SK-MEL-5 (cell line): Measurements from ENCODE around the gene KNSTRN. TPM values are rescaled to one million over a fixed set of nuclear protein-coding genes. Genes with fewer than 3 reads are reported as not detected.

Experiments used
- DNase-seq: peaks from one replicate; pipeline ENCODE4 v3.0.0-alpha.2; 2016; ENCODE audit warnings: low read depth, low spot score
- in situ Hi-C: cut with HindIII; loops from 2 replicates; pipeline ENCODE4 v1.10.0; 2016; ENCODE audit warnings: low sequenced_read_pairs, high pct_unique_total_duplicates, low pct_unique_long_range_greater_than_20kb
- total RNA-seq: library from RNA; depleted of rRNA; stranded (reverse); fragments of >200 nt; shearing (Covaris generic); gene quantifications from 2 replicates; pipeline ENCODE4 v1.2.3, GENCODE V29; 2014

KNSTRN gene
- total RNA-seq, 1 experiment from 2014 or later: 41.8 TPM

DNA sequence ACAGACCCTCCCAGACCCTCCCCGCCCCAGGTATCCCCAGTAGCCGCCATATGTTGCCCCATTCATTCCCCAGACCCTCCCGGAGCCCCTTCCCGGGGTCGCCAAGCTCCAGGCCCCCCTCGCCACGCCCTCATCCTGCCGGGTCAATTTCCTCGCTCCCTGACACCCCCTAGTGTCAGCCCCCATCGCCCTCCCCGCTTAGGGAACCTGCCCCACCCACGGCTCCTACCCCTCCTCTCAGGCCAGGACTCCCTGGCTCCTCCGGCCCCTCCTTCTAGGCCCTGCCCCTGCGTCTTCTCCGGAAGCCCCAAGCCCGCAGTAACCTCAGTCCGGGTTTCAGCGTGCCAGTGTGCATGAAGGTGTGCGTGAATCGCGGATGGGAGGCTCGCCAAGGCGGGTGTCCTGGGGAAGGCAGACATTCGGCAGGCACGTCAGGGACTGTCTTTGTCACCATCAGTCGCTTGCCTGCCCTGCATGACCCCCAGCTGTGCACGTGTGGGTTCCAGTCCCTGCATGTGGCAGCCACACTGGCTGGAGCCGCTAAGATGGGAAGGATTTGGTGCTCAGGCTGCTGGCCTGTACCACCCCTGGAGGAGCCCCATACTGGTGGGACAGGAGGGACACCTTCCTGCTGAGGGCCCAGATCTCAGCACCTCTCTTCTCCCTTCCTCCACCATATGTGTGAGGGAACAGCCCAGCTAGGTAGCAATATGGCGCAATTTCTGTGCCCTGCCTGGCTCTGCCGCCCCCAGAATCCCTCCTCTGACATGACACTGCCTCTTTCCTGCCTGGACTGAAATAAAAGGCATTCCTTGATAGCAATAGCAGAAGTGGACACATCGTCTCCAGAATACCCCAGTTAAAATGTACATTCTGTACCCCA lies 23.8 kb upstream of the KNSTRN start:
- in situ Hi-C loops: no loop called here
- DNase-seq: peak; percentile 22

DNA sequence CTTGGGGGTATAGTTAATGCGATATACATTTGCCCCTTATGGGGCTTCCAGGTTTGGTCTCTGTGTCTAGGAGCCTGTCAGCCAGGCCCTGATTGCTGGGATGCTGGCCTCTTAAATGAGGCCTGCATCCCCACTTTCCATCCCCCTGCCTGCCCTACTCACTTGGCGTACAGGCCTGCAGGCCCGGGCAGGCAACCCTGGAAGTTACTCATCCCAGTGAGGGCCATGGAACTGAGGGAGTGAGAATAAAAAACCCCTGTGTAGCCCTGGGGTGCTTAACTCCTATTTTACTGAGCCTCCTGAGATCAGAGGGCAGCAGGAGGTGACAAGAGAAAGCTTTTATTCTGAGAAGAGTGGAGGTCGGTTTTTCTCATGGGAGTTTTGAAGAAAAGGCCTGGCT lies 22.5 kb upstream of the KNSTRN start:
- in situ Hi-C loops: no loop called here
- DNase-seq: no peak

DNA sequence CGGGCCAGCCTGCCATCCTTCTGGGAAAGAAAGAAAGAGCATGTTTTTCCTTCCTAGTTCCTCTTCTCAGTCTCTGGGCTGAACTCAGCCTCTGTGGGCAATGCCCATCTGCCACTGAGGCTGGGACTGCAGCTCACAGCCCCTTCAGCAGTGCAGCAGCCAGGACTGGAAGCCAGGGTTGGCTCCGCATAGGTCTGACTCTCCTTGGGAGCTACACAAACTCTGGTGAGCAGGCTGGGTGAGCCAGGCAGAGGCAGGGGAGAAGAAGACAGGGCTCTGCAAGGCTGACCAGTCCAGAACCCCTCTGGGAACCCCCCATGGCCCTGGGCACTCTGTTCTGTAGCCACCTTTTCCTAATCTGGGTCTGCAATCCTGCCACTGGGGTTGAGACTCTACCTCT lies 20.9 kb upstream of the KNSTRN start:
- in situ Hi-C loops: no loop called here
- DNase-seq: no peak

DNA sequence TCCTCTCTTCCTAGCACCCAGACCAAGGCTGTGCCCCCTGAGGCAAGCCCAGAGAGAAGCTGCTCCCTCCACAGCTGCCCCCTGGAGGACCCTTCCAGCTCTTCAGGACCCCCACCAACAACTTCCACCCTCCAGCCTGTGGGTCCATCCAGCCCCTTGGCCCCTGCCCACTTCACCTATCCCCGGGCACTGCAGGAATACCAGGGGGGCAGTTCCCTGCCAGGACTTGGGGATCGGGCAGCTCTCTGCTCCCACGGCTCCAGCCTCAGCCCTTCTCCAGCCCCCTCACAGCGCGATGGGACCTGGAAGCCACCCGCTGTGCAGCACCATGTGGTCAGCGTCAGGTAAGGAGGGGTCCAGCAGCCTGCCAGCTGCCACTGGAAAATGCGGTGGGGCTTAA lies 18.9 kb upstream of the KNSTRN start:
- in situ Hi-C loops: no loop called here
- DNase-seq: no peak

DNA sequence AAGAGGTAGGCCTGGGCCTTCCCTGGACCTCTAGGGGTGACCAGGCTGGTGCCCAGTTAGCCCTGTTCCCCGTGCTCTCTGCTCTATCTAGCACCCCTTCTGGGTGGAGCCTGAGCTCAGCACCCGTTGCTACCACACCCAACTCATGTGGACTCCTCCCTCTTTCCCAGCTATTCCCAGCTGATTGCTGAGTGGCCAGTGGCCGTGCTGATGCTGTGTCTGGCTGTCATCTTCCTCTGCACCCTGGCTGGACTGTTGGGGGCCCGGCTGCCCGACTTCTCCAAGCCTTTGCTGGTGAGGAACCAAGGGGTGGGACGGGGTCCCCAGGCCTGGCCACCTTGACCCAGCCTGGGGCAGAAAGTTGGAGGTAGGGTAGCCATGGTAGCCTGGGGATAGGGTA lies 18.3 kb upstream of the KNSTRN start:
- in situ Hi-C loops: no loop called here
- no peak for DNase-seq

DNA sequence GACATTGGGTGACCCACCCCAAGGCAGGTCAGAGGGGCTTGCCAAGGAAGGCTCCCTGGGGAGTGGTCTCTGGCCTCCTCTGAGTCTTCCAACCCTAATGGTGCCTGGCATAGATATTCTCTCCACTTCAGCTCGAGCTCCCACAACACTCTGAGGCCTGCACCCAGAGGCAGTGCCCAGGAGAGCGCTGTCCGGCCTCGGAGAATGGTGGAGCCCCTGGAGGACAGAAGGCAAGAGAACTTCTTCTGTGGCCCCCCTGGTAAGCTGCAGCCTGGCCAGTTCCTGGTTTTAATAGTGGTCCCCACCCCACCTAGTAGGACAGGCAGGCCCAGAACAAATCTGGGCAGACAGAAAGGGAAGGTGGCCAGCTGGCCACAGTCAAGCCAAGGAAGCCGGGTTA lies 17.5 kb upstream of the KNSTRN start:
- in situ Hi-C loops: no loop called here
- DNase-seq: no peak

DNA sequence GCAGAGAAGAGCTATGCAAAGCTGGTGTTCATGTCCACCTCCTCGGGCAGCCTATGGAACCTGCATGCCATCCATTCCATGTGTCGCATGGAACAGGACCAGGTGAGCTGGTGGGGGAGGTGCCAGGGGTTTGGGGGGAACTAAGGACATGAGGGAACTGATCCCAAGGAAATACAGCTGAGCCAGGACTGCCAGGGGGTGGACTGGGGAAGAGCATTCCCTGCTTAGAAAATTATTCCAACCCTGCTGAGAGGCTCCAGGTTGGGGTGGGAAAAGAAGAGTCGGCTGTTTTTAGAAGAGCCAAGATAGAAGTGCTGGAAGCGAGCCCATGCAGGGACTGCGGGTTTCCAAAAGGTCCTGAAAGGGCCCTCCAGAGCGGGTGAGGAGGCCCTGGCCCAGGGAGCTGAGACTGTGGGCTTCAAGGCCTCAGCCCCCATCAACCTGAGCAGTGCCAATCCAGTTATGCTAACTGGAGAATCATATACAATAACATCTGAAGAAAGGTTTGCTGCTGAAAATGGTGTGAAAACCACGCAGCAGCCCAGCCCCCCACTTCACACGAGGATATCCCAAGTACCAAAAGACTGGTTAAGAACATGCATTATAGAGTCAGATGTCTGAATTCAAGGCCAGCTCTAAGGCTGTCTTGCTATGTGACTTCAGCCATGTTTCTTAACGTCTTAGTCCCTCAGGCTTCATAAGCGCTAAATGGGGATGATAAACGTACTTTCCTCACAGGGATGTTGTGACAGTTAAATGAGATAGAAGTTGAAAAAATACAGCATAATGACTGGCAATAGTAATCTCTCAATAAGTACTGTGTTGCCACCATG lies 16.7 kb upstream of the KNSTRN start:
- in situ Hi-C loops: no loop called here
- DNase-seq: no peak

DNA sequence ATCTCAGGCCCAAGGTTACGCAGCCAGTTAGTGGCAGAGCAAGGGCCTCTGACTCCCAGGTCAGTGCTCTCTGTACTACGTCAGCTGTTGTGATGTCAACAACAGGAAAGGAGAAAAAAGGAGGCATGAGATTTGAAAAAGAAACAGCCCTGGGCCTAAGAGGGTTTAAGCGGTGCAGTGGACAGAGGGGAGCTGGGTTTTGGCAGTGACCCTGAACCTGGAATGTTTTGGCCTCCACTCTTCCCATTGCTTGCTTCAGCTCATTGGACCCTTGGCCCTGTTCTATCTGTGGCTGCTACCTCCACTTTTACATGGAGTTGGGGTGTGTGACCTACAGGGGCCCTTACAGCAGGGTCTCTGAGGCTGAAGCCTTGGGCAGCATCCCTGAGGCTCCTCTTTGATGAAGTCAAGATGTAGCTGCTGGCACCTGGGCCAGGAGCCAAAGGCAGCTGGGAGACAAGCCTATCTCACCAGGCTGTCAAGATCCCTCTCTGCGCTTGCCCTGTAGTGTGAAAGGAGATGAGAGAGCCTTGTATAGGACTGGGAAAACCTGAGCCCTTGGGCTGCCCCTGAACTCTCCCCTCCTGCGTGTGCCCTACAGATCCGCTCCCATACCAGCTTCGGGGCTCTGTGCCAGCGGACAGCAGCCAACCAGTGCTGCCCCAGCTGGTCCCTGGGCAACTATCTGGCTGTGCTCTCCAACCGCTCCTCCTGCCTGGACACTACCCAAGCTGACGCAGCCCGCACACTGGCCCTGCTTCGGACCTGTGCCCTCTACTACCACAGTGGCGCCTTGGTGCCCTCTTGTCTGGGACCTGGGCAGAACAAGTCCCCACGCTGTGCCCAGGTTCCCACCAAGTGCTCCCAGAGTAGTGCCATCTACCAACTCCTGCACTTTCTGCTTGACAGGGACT lies 15.8 kb upstream of the KNSTRN start:
- DNase-seq: no peak
- in situ Hi-C loops: no loop called here

DNA sequence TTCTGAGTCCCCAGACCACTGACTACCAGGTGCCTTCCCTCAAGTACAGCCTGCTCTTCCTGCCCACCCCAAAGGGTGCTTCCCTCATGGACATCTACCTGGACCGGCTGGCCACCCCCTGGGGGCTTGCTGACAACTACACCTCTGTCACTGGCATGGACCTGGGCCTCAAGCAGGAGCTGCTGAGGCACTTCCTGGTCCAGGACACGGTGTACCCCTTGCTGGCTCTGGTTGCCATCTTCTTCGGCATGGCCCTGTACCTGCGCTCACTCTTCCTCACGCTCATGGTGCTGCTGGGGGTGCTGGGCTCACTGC lies 15.2 kb upstream of the KNSTRN start:
- no peak for DNase-seq
- in situ Hi-C loops: no loop called here

DNA sequence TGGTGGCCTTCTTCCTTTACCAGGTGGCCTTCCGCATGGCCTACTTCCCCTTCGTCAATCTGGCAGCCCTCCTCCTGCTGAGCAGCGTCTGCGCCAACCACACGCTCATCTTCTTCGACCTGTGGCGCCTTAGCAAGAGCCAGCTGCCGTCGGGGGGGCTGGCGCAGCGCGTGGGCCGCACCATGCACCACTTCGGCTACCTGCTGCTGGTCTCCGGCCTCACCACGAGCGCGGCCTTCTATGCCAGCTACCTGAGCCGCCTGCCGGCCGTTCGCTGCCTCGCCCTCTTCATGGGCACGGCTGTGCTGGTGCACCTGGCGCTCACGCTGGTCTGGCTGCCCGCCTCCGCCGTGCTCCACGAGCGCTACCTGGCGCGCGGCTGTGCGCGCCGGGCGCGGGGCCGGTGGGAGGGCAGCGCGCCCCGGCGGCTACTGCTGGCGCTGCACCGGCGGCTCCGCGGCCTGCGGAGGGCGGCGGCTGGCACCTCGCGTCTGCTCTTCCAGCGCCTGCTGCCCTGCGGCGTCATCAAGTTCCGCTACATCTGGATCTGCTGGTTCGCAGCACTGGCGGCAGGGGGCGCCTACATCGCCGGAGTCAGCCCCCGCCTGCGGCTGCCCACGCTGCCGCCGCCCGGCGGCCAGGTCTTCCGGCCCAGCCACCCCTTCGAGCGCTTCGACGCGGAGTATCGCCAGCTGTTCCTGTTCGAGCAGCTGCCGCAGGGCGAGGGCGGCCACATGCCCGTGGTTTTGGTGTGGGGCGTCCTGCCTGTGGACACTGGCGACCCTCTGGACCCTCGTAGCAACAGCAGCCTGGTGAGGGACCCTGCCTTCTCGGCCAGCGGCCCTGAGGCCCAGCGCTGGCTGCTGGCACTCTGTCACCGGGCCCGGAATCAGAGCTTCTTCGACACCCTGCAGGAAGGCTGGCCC lies 14.6 kb upstream of the KNSTRN start:
- peak; percentile 80 for DNase-seq
- in situ Hi-C loops: no loop called here

DNA sequence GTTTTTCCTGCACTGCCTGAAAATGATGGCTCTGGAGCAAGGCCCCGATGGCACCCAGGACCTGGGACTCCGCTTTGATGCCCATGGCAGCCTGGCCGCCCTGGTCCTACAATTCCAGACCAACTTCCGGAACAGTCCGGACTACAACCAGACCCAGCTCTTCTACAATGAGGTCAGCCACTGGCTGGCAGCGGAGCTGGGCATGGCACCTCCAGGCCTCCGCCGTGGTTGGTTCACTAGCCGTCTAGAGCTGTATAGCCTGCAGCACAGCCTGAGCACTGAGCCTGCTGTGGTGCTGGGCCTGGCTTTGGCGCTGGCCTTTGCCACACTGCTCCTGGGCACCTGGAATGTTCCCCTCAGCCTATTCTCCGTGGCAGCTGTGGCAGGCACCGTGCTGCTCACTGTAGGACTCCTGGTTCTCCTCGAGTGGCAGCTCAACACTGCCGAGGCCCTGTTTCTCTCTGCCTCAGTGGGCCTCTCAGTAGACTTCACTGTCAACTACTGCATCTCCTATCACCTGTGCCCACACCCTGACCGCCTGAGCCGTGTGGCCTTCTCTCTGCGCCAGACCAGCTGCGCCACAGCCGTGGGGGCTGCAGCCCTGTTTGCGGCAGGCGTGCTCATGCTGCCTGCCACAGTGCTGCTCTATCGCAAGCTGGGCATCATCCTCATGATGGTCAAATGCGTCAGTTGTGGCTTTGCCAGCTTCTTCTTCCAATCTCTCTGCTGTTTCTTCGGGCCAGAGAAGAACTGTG lies 13.6 kb upstream of the KNSTRN start:
- DNase-seq: no peak
- in situ Hi-C loops: no loop called here

DNA sequence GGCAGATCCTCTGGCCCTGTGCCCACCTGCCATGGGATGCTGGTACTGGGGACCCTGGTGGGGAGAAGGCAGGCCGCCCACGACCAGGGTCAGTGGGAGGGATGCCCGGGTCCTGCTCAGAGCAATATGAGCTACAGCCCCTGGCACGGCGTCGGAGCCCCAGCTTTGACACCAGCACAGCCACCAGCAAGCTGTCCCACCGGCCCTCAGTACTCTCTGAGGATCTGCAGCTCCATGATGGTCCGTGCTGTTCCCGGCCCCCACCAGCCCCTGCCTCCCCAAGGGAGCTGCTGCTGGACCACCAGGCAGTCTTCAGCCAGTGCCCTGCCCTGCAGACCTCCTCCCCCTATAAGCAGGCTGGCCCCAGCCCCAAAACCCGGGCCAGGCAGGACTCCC lies 13.0 kb upstream of the KNSTRN start:
- in situ Hi-C loops: no loop called here

DNA sequence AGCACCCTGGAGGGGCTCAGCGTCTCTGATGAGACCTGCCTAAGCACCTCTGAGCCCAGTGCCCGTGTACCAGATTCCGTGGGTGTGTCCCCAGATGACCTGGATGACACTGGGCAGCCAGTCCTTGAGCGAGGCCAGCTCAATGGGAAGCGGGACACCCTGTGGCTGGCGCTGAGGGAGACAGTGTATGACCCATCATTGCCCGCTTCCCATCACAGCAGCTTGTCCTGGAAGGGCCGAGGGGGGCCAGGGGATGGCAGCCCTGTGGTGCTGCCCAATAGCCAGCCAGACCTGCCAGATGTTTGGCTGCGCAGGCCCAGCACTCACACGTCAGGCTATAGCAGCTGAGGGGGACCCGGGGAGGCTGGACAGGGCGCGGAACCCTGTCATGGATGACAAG lies 12.6 kb upstream of the KNSTRN start:
- DNase-seq: no peak
- in situ Hi-C loops: no loop called here

More for the DNA sequence above, 13.0 kb upstream of the KNSTRN start:
- no peak for DNase-seq

DNA sequence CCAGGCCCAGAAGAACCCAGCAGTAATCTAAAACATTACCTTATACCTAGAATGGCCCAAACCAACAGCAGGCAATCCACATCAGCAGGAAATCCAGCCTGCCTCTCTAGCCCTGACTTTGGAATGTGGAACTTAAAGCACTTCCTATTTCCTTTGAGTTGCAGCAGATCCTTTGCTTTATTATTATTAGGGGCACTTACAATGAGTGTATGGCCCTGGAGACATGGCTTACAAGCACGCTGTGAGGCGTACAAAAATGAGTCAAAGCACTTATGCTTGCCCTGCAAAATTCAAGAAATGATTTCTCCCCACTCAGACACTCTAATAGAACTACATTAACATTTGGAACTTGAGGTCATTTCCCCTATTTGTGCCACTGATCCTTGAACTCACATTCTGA lies 9.5 kb upstream of the KNSTRN start:
- no peak for DNase-seq
- in situ Hi-C loops: no loop called here

DNA sequence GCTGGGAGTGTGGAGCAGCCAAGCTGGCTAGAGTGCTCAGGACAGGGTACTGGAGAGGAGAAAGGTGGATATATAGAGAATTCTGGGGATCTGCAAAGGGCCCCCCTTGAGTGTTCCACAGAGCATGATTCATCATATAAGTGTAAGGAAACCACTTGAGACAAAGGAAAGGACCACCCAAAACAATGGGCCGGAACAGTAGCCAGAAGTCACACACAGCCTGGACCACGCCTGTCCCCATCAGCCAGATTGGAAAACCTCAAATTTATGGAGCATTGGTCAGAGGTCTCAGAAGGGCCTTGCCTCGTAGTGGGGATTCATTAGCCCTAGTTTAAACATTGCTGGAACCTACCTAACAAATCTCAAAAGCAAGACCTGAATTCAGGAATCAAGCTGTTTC lies 4.9 kb upstream of the KNSTRN start:
- in situ Hi-C loops: no loop called here
- DNase-seq: no peak

DNA sequence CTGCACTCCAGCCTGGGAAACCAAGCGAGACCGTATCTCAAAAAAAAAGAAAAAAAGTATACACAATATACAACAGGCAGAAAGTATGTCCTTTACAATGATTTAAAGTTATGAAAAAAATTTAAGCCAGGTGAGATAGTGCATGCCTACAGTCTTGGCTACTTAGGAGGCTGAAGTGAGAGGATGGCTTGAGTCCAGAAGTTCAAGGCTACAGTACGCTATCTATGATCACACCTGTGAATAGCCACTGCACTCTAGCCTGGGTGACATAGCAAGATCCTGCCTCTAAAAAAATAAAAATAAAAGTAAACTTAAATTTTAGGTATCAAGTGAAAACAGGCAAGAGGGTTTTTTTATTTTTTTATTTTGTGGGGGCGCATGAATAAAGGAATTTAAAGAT lies 3.1 kb upstream of the KNSTRN start:
- in situ Hi-C loops: no loop called here
- no peak for DNase-seq
